OCI-LY3 (cell line): ENCODE data around the gene GAGE12J.
"Not testable (repeated sequence)": the region's sequence is repeated elsewhere in the genome, so short reads cannot be mapped to it uniquely, and the experiment has no call there.

ENCODE experiments used
- H2AFZ ChIP-seq: fragments of 200-600, 300-600 bp; shearing (Covaris generic); 2 replicates; pipeline ENCODE4 v1.6.0; 2014; ENCODE audit warnings: antibody characterized with exemption, low read depth, low read length
- H3K27ac ChIP-seq: fragments of 200-600, 300-600 bp; sonication (generic); 2 replicates; pipeline ENCODE4 v1.5.1; 2014; ENCODE audit warnings: mild to moderate bottlenecking, low read length, moderate library complexity, mixed read lengths
- H3K27me3 ChIP-seq: fragments of 200-600, 300-600 bp; sonication (generic); 2 replicates; pipeline ENCODE4 v1.6.1; 2014; ENCODE audit warnings: low read depth, low read length, mixed read lengths
- H3K36me3 ChIP-seq: fragments of 200-600, 300-600 bp; sonication (generic); replicated peaks from 2 replicates; pipeline ENCODE3; 2014; ENCODE audit warnings: low read depth, low read length, mixed read lengths
- H3K4me1 ChIP-seq: fragments of 300-600, 200-600 bp; sonication (generic); 2 replicates; pipeline ENCODE4 v1.6.1; 2014; ENCODE audit warnings: low read length, mixed read lengths
- H3K4me2 ChIP-seq: fragments of 200-600, 300-600 bp; sonication (generic); 2 replicates; pipeline ENCODE4 v1.6.1; 2014; ENCODE audit warnings: low read length, mixed read lengths
- H3K4me3 ChIP-seq: fragments of 300-600, 200-600 bp; sonication (generic); 2 replicates; pipeline ENCODE4 v1.5.1; 2014; ENCODE audit warnings: antibody characterized with exemption, mild to moderate bottlenecking, low read length, moderate library complexity
- H3K79me2 ChIP-seq: fragments of 300-600, 200-600 bp; shearing (Covaris generic); 2 replicates; pipeline ENCODE4 v1.6.1; 2014; ENCODE audit warnings: mild to moderate bottlenecking, low read length, mixed read lengths
- H3K9ac ChIP-seq: fragments of 300-600, 200-600 bp; shearing (Covaris generic); 2 replicates; pipeline ENCODE4 v1.6.0; 2014; ENCODE audit warnings: mild to moderate bottlenecking, low read length, moderate library complexity
- H3K9me3 ChIP-seq: fragments of 200-600, 300-600 bp; shearing (Covaris generic); 2 replicates; pipeline ENCODE4 v1.6.1; 2014; ENCODE audit warnings: low read length, mixed read lengths; ENCODE audit not compliant: insufficient read depth
- H4K20me1 ChIP-seq: fragments of 200-600, 300-600 bp; sonication (generic); 2 replicates; pipeline ENCODE4 v1.6.1; 2016; ENCODE audit warnings: low read length, mixed read lengths; ENCODE audit not compliant: insufficient read depth
- EZH2phosphoT487 ChIP-seq: fragments of 200-600 bp; shearing (Covaris generic); IDR thresholded peaks from 2 replicates; pipeline ENCODE4 v1.6.1; 2018; ENCODE audit warnings: antibody characterized with exemption, mixed run types, low read depth
- TF ChIP-seq, protein P1 (sequence below): fragments of 200-600, 300-600 bp; sonication (generic); IDR thresholded peaks from 2 replicates; pipeline ENCODE4 v1.5.1; 2014; ENCODE audit warnings: antibody characterized with exemption, low read length, low read depth

The GAGE12J gene

DNA sequence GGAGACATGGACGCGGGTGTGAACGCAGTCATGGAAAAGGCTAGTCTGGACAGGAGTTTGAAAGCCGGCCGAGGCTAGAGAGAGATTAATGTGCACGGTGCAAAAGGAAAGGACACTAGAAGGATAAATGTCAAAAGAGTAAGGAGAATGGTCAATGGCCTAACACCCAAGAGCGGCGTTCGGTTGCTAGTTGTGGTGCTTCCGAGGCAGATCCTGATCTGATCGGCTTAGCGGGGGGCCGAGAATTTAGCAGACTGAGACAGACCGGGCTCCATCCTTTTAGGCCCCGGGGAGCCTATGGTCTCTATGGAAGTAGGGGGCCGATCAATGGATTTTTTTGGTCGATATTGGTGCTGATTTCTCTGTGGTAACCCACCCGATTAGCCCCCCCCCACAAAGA is 11.5 kb upstream of the GAGE12J start:
- H3K4me3 ChIP-seq = no peak overlapping the region
- no peaks in the 10 kb centered on the region for H3K79me2 ChIP-seq
- H3K27me3 ChIP-seq = no peaks in the 10 kb centered on the region
- no peaks in the 10 kb centered on the region for H3K36me3 ChIP-seq
- H3K4me2 ChIP-seq = no peak overlapping the region
- no peaks in the 10 kb centered on the region for H3K9me3 ChIP-seq
- peaks cover 12% of the 10 kb centered on the region for H3K4me1 ChIP-seq
- no peak overlapping the region for H3K27ac ChIP-seq
- H2AFZ ChIP-seq = no peak overlapping the region
- TF ChIP-seq, protein P1, sequence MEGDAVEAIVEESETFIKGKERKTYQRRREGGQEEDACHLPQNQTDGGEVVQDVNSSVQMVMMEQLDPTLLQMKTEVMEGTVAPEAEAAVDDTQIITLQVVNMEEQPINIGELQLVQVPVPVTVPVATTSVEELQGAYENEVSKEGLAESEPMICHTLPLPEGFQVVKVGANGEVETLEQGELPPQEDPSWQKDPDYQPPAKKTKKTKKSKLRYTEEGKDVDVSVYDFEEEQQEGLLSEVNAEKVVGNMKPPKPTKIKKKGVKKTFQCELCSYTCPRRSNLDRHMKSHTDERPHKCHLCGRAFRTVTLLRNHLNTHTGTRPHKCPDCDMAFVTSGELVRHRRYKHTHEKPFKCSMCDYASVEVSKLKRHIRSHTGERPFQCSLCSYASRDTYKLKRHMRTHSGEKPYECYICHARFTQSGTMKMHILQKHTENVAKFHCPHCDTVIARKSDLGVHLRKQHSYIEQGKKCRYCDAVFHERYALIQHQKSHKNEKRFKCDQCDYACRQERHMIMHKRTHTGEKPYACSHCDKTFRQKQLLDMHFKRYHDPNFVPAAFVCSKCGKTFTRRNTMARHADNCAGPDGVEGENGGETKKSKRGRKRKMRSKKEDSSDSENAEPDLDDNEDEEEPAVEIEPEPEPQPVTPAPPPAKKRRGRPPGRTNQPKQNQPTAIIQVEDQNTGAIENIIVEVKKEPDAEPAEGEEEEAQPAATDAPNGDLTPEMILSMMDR = no peak
- TF ChIP-seq EZH2phosphoT487 = no peak
- H3K9ac ChIP-seq = no peak overlapping the region
- H4K20me1 ChIP-seq = no peaks in the 10 kb centered on the region

DNA sequence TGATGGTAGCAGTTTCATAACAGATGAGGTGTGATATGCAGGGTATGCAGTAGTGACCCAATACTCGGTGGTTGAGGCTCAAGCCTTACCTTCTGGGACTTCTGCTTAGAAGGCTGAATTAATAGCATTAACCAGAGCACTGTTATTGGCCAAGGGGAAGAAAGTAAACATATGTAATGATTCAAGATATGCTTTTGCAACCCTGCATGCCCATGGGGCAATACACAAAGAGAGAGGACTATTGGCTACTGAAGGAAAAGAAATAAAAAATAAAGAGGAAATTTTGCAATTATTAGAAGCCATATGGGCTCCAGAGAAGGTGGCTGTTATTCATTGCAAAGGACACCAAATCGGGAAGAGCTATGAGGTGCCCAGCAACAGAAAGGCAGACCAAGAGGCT is 9.7 kb upstream of the GAGE12J start:
- no peaks in the 10 kb centered on the region for H3K27me3 ChIP-seq
- H3K4me3 ChIP-seq = no peak overlapping the region
- peaks cover 12% of the 10 kb centered on the region for H3K4me1 ChIP-seq
- no peaks in the 10 kb centered on the region for H3K36me3 ChIP-seq
- H3K27ac ChIP-seq = no peak overlapping the region
- no peak overlapping the region for H3K4me2 ChIP-seq
- H4K20me1 ChIP-seq = no peaks in the 10 kb centered on the region
- no peaks in the 10 kb centered on the region for H3K79me2 ChIP-seq
- TF ChIP-seq, protein P1 = no peak
- TF ChIP-seq EZH2phosphoT487 = no peak
- H3K9me3 ChIP-seq = no peaks in the 10 kb centered on the region
- H2AFZ ChIP-seq = no peak overlapping the region
- H3K9ac ChIP-seq = no peak overlapping the region

DNA sequence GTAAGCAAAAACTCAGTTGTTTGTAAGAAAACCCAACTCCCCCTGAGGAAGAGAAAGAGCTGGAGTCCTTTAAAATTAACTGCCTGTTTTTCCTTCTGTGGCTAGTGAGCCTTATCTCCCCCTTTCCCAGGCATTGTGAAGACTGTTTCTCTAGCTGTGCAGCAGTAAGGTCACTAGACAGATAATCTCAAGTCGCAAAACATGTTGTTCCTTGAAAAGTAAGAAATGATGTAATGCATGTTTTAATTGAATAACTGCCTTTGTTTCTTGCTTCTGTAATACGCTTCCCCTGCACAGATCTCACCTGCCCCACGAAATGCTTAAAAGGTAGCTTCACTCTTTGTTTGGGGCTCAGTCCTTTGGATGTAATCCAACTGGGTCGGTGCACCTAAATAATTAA is 5.8 kb upstream of the GAGE12J start:
- no peaks in the 10 kb centered on the region for H3K79me2 ChIP-seq
- no peaks in the 10 kb centered on the region for H3K4me1 ChIP-seq
- H2AFZ ChIP-seq = no peak overlapping the region
- H3K27ac ChIP-seq = no peak overlapping the region
- no peak overlapping the region for H3K4me2 ChIP-seq
- no peak overlapping the region for H3K4me3 ChIP-seq
- TF ChIP-seq, protein P1 = no peak
- TF ChIP-seq EZH2phosphoT487 = no peak
- no peaks in the 10 kb centered on the region for H3K9me3 ChIP-seq
- no peak overlapping the region for H3K9ac ChIP-seq
- H3K36me3 ChIP-seq = no peaks in the 10 kb centered on the region
- no peaks in the 10 kb centered on the region for H3K27me3 ChIP-seq
- H4K20me1 ChIP-seq = no peaks in the 10 kb centered on the region

DNA sequence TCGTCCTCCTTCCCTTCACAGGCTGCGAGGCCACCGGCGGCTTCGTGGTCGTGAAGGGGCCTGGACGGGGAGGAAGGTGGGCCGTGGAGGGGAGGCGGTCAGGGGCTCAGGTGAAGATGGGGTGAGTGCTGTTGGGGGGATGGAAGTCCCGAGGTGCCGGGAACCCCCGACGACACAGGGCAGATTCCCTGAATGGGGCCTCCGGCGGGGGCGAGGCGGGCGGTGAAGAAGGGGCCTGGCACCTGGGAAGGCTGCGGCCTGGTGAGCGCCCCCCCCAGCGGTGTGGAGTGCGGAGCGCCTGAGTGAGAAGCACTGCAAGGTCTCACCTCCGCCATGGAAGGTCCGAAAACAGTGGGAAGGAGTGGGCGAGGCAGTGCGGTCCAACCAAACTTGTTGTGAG is 429 bp downstream of the GAGE12J start:
- H3K4me2 ChIP-seq, H3K4me3 ChIP-seq, H2AFZ ChIP-seq, H3K9me3 ChIP-seq, H3K36me3 ChIP-seq, H3K9ac ChIP-seq, H3K27me3 ChIP-seq, H4K20me1 ChIP-seq, H3K27ac ChIP-seq, H3K4me1 ChIP-seq, H3K79me2 ChIP-seq: not testable (repeated sequence)

DNA sequence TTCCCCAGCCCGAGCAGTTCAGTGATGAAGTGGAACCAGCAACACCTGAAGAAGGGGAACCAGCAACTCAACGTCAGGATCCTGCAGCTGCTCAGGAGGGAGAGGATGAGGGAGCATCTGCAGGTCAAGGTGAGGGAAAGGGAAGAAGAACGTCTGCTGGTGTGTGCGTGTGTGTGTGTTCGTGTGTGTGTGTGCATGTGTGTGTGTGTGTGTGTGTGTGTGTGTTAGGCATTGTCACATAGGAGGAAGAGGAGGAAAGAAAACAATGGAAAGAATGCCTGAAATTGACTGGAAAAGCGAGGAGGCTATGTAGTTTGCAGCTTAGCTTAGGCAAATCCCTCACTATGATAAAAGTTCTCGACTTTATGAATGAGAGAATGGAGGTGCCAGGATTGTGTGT is 1.9 kb downstream of the GAGE12J start:
- H3K4me1 ChIP-seq, H4K20me1 ChIP-seq, H3K4me2 ChIP-seq, H3K27ac ChIP-seq, H2AFZ ChIP-seq, H3K27me3 ChIP-seq, H3K36me3 ChIP-seq, H3K79me2 ChIP-seq, H3K9ac ChIP-seq, H3K4me3 ChIP-seq, H3K9me3 ChIP-seq: not testable (repeated sequence)

DNA sequence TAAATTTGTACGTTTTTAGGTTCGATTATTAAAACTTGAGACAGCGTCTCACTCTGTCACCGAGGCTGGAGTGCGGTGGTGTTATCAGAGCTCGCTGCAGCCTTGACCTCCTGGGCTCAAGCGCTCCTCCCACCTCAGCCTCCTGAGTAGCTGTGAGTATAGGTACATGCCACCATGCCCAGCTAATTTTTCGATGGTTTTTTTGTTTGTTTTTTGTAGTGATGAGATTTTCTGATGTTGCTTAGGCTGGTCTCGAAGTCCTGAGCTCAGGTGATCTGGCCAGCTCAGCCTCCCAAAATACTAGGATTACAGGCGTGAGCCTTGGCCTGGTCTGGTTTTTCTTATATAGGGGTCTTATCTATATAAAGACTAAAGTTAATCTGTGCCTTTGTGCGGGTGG is 8.6 kb downstream of the GAGE12J start:
- H3K27ac ChIP-seq, H3K27me3 ChIP-seq, H3K79me2 ChIP-seq, H3K4me1 ChIP-seq, H2AFZ ChIP-seq, H3K4me3 ChIP-seq, H3K9me3 ChIP-seq, H3K4me2 ChIP-seq, H4K20me1 ChIP-seq, H3K36me3 ChIP-seq, H3K9ac ChIP-seq: not testable (repeated sequence)

DNA sequence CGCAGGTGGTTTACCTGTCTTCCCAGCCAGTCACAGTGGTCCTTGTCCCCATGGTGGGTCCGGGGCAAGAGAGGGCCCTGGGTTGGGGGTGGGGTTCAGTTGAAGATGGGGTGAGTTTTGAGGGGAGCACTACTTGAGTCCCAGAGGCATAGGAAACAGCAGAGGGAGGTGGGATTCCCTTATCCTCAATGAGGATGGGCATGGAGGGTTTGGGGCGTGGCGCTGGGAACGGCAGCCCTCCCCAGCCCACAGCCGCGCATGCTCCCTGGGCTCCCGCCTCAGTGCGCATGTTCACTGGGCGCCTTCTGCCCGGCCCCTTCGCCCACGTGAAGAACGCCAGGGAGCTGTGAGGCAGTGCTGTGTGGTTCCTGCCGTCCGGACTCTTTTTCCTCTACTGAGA is 9.4 kb downstream of the GAGE12J start, which contains the start of gene GAGE13:
TSS of gene GAGE13 (plus strand) at position 301 of the 400 bp plus-strand sequence. CDS start 1,156 bp downstream, outside the sequence.
- not testable (repeated sequence) for H3K9me3 ChIP-seq, H4K20me1 ChIP-seq, H3K4me1 ChIP-seq, H2AFZ ChIP-seq, H3K27me3 ChIP-seq, H3K4me2 ChIP-seq, H3K4me3 ChIP-seq, H3K27ac ChIP-seq, H3K36me3 ChIP-seq, H3K79me2 ChIP-seq, H3K9ac ChIP-seq
